HG03558 (cell line): ENCODE data around the gene USP21.
A peak's percentile ranks its signal among the peaks of the same experiment; 100 is the strongest.

Experiments used
- ATAC-seq: cut with Tn5 transposase; IDR thresholded peaks from one replicate; pipeline ENCODE4 v1.9.1; 2021; ENCODE audit warnings: moderate number of reproducible peaks; ENCODE audit not compliant: unreplicated experiment; ENCODE audit errors: extremely low read depth

The USP21 gene

GRCh38 chr1:161133220-161133740, 26.0 kb upstream of the USP21 start:
- ATAC-seq: no peak

GRCh38 chr1:161137881-161138280, 21.4 kb upstream of the USP21 start:
- ATAC-seq: no peak

- no peak for ATAC-seq
Measured at GRCh38 chr1:161138431-161138830, 20.9 kb upstream of the USP21 start.

DNA sequence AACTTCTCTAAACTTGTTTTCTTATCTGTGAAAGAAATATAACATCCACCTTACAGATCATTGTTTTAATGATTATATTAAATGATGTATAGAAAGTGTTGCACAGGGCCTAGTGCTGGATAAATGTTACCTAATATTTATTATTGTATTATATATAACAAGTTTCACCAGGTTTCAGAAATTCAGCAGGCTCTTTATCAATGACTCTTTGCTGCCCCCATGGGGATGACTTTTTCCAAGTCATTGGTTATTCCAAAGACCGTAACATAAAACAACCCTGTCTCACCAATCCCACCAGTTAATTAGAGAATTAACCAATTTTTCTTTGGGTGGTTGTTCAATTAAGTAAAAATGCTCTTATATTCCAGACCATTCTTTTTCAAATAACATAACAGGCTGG, 19.5 kb upstream of the USP21 start:
- no peak for ATAC-seq

- ATAC-seq: no peak
Measured at GRCh38 chr1:161140755-161141400, 18.4 kb upstream of the USP21 start.

DNA sequence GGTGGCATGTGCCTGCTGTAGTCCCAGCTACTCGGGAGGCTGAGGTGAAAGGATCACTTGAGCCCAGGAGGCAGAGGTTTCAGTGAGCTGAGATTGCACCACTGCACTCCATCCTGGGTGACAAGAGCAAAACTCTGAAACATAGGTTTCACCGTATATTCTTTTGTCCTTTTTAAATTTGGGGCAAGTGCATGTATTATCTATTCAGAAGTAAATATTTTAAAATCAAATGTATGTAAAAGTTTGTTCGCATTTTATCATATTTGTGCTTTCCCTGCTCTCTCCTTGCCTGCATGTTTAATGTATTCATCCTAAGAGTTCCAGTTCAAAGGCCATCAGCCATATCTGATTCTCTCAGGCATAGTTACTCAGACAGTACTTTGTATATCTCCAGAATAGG, 13.5 kb upstream of the USP21 start:
- ATAC-seq: no peak

DNA sequence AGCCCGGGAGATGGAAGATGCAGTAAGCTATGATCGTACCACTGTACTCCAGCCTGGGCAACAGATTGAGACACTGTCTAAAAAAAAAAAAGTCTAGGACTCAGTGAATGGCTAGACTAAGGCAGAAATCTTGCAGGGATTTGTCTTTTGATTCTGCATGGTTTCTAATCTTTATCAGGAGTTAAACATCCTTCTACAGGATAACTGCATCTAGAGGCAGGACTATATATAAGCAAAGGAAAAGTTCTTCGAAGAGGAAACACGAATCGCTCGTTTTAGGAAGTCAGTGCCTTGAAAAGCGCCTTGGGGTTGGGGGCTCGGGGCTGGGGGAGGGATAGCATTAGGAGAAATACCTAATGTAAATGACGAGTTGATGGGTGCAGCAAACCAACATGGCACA, 6.1 kb upstream of the USP21 start:
- ATAC-seq: no peak

- ATAC-seq: peak; percentile 77
Measured at GRCh38 chr1:161153682-161154337, 5.5 kb upstream of the USP21 start, which contains the start of gene UFC1. Gene UFC1 (plus strand): TSS chr1:161153978. CDS start chr1:161153998, 20 bp downstream.

- no peak for ATAC-seq
Measured at GRCh38 chr1:161157867-161158266, 1.4 kb upstream of the USP21 start.

- no peak for ATAC-seq
Measured at GRCh38 chr1:161158316-161159010, 837 bp upstream of the USP21 start.

DNA sequence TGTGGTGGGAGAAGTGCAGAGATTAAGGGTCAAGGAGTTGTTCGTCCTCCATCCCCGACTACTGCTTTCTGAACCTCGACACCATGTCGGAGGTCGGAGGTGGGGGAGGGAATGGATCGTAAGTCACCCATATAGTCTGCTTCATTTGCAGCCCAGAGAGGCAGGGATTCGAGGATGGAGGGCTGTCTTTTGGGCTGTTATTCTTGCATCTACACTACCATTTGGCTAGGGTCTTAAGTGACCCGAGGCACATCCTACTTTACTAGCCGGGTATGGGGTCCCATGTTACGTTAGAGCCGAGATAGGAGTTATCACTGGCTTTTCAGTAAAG, 578 bp downstream of the USP21 start:
- no peak for ATAC-seq

DNA sequence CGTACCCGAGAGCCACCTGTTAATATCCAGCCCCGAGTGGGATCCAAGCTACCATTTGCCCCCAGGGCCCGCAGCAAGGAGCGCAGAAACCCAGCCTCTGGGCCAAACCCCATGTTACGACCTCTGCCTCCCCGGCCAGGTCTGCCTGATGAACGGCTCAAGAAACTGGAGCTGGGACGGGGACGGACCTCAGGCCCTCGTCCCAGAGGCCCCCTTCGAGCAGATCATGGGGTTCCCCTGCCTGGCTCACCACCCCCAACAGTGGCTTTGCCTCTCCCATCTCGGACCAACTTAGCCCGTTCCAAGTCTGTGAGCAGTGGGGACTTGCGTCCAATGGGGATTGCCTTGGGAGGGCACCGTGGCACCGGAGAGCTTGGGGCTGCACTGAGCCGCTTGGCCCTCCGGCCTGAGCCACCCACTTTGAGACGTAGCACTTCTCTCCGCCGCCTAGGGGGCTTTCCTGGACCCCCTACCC, 1.4 kb downstream of the USP21 start:
- no peak for ATAC-seq

DNA sequence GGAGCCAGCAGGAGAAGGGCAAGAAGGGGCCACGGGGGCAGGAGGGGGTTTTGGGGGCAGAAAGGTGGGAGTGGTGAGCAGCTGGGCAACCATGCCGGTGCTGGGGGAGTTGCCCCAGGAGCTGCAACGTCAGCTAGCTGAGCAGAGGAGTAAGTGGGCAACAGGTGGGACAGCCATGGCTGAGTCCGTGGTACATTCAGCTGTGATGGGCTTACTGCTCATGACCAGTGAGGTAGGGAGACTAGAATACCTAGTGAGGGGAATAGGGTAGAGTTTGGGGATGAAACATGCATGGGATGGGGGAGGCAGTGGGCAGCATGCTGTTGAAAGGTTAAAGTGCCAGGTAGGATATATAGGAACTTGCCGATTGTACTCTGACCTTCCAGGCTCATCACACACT, 2.4 kb downstream of the USP21 start:
- no peak for ATAC-seq

DNA sequence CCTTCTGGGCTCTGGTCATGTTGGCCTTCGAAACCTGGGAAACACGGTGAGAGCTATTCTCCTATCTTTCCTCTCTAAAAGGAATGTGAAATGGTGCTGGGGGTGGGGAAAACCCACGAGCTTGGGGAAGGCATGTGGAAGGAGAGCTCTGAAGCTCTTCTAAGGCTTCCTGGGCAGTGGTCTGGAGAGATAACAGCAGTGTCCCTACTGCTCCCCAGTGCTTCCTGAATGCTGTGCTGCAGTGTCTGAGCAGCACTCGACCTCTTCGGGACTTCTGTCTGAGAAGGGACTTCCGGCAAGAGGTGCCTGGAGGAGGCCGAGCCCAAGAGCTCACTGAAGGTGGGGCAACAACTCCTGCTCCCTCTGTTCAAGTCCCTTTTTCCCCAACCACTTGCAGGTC, 2.8 kb downstream of the USP21 start:
- ATAC-seq: no peak

DNA sequence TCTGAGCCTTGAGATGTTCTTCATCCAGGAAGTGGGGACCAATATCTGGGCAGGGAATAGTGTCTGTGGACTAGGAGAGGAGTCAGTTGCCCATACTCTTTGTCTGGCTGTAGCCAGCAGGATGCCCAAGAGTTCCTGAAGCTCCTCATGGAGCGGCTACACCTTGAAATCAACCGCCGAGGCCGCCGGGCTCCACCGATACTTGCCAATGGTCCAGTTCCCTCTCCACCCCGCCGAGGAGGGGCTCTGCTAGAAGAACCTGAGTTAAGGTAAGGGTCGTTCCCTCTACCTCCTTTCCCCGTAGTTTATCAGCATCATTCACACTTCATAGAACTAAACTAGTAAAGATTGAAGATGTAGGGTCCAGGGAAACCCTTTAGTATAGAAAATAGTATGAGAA, 3.5 kb downstream of the USP21 start:
- no peak for ATAC-seq

DNA sequence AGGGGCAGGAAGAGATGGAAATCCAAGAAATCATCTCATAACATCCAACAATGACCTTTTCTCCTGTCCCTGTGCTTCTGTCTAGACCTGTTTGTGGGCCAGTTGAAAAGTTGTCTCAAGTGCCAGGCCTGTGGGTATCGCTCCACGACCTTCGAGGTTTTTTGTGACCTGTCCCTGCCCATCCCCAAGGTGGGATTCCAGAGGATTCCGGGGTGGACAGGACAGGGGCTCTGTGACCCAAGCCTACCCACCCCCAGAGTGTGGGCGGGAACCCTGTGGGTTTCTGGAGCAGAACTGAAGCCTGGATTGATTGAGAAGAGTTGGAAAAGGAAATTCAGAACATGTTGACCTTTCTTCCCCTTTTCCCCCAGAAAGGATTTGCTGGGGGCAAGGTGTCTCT, 4.5 kb downstream of the USP21 start:
- ATAC-seq: no peak

DNA sequence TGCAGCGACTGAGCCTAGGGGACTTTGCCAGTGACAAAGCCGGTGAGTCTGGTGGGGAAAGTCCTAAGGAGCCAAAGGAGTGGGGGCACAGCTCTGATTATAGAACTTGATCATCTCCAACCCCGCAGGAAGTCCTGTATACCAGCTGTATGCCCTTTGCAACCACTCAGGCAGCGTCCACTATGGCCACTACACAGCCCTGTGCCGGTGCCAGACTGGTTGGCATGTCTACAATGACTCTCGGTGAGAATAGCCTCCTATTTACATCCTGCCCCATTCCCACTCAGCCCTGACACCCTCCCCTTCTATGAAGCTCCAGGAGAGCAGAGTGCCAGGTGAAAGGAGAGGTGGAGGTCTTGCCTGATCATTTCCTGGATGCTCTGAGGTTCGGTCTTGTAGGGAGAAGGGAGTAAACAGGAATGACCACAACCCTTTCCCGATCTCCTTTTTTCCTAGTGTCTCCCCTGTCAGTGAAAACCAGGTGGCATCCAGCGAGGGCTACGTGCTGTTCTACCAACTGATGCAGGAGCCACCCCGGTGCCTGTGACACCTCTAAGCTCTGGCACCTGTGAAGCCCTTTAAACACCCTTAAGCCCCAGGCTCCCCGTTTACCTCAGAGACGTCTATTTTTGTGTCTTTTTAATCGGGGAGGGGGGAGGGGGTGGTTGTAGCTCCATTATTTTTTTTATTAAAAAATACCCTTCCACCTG, 5.8 kb downstream of the USP21 start:
- ATAC-seq: no peak

DNA sequence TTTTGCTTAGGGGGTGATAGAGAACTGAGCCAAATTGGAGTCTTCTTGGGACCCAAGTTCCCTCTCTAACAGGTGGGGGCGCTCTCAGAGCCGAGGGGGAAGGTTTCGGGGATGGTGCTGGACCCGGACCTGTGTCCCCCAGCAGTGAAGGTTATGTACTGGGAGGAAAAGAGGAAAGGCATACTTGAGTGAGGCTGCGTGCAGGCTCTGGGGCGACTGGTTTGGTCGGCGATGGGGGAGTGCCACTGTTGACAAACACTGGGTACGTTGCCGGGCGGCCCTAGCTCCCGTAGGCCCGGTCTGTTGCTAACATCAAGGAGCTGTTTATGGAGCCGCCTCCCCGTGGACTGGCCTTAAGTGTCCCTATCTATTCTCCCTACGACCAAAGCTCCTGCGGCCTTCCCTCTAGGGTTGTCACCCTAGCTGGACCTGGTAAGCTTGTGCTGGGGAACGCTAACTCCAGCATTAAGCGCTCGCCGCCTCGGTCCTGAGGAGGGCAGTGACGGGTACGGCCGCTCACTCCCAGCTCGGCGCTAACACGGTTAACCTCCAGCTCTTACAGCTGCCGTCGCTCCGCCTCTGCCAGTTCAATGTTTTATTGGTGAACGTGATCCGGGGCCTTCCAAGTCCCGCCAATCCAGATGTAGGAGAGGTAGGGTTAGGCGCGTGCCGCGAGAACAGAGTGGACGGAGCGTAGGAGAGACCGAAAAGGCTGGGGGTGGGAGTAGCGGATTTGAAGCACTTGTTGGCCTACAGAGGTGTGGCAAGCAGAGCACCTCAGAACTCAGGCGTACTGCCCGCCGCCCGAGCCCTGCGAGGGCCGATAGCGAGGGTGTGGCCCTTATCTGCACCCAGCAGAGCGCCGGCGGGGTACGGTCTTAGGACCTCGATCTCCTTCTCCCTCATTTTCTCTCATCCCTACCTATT, 6.7 kb downstream of the USP21 start, which contains the start of gene PPOX:
Gene PPOX, plus strand, starts transcription at position 685 of the 927 bp plus-strand sequence. CDS start 422 bp downstream, outside the sequence.
- ATAC-seq: peak; percentile 83
